Neural cell (in vitro differentiated cells): ENCODE measurements around the gene CREB3L2. TPM values are rescaled to one million over a fixed set of nuclear protein-coding genes. Genes with fewer than 3 reads are reported as not detected.

Experiments used
- H2AFZ ChIP-seq: fragments of 200-600, 300-800 bp; sonication (generic), shearing (Covaris generic); 2 replicates; pipeline ENCODE4 v1.6.0; 2014; ENCODE audit warnings: low read depth, mild to moderate bottlenecking, antibody characterized with exemption, low read length, moderate library complexity
- H3F3A ChIP-seq: fragments of 200-600 bp; shearing (Covaris generic); 2 replicates; pipeline ENCODE4 v1.6.1; 2016; ENCODE audit warnings: mild to moderate bottlenecking, moderate library complexity, mixed read lengths, antibody characterized with exemption, low read length; ENCODE audit not compliant: insufficient read depth, poor library complexity, severe bottlenecking
- H3K27ac ChIP-seq: fragments of 200-600, 300-800 bp; sonication (generic), shearing (Covaris generic); 2 replicates; pipeline ENCODE4 v1.5.1; 2014; ENCODE audit warnings: mild to moderate bottlenecking, low read length, moderate library complexity
- H3K27me3 ChIP-seq: fragments of 300-800, 200-600 bp; sonication (generic), shearing (Covaris generic); 2 replicates; pipeline ENCODE4 v1.6.0; 2014; ENCODE audit warnings: mild to moderate bottlenecking, low read depth, low read length, moderate library complexity; ENCODE audit not compliant: insufficient read depth
- H3K36me3 ChIP-seq: fragments of 300-800, 200-600 bp; sonication (generic), shearing (Covaris generic); 2 replicates; pipeline ENCODE4 v1.5.1; 2014; ENCODE audit warnings: mild to moderate bottlenecking, antibody characterized with exemption, low read length, moderate library complexity; ENCODE audit not compliant: insufficient read depth
- H3K4me2 ChIP-seq: fragments of 300-800, 200-600 bp; sonication (generic), shearing (Covaris generic); 2 replicates; pipeline ENCODE4 v1.6.0; 2014; ENCODE audit warnings: mild to moderate bottlenecking, low read length
- H3K4me3 ChIP-seq: fragments of 300-800, 200-600 bp; sonication (generic), shearing (Covaris generic); 2 replicates; pipeline ENCODE4 v1.5.1; 2014; ENCODE audit warnings: mild to moderate bottlenecking, low read length, moderate library complexity
- H3K79me2 ChIP-seq: fragments of 200-600 bp; shearing (Covaris generic); replicated peaks from 2 replicates; pipeline ENCODE4 v1.6.0; 2014; ENCODE audit warnings: mild to moderate bottlenecking, low read length, moderate library complexity; ENCODE audit not compliant: insufficient read depth
- H3K9ac ChIP-seq: fragments of 300-800, 200-600 bp; sonication (generic), shearing (Covaris generic); 2 replicates; pipeline ENCODE4 v1.6.1; 2016; ENCODE audit warnings: mild to moderate bottlenecking, low read length, mixed read lengths
- H3K9me2 ChIP-seq: fragments of 200-600 bp; shearing (Covaris generic); 2 replicates; pipeline ENCODE4 v1.6.1; 2016; ENCODE audit warnings: mild to moderate bottlenecking, low read length, mixed read lengths; ENCODE audit not compliant: insufficient read depth
- H3K9me3 ChIP-seq: fragments of 200-600, 300-800 bp; sonication (generic), shearing (Covaris generic); 2 replicates; pipeline ENCODE4 v1.6.1; 2016; ENCODE audit warnings: mild to moderate bottlenecking, mixed run types, low read length, moderate library complexity, mixed read lengths
- H4K20me1 ChIP-seq: fragments of 200-600 bp; shearing (Covaris generic); 2 replicates; pipeline ENCODE4 v1.6.1; 2016; ENCODE audit warnings: mild to moderate bottlenecking, mixed run types; ENCODE audit not compliant: insufficient read depth
- CTCF ChIP-seq: fragments of 450-650 bp; IDR thresholded peaks from 2 replicates; pipeline ENCODE4 v1.5.1; 2014; ENCODE audit warnings: antibody characterized with exemption, mild to moderate bottlenecking, moderate library complexity; ENCODE audit not compliant: poor library complexity, severe bottlenecking
- EP300 ChIP-seq: fragments of 450-650 bp; conservative IDR thresholded peaks from 2 replicates; pipeline ENCODE4 v1.6.1; 2014; ENCODE audit warnings: antibody characterized with exemption, mild to moderate bottlenecking, moderate library complexity; ENCODE audit not compliant: poor library complexity, severe bottlenecking
- EZH2 ChIP-seq: fragments of 200-600, 300-800 bp; shearing (Covaris generic), sonication (generic); IDR thresholded peaks from 2 replicates; pipeline ENCODE4 v1.6.1; 2014; ENCODE audit warnings: antibody characterized with exemption, low read length, borderline replicate concordance, mild to moderate bottlenecking; ENCODE audit not compliant: insufficient read depth, poor library complexity, severe bottlenecking
- MXI1 ChIP-seq: fragments of 450-650 bp; conservative IDR thresholded peaks from 2 replicates; pipeline ENCODE4 v1.6.1; 2014; ENCODE audit warnings: antibody characterized with exemption, mild to moderate bottlenecking; ENCODE audit not compliant: poor library complexity, severe bottlenecking
- POLR2AphosphoS5 ChIP-seq: IDR thresholded peaks from 2 replicates; pipeline ENCODE4 v1.6.1; 2012
- RAD21 ChIP-seq: fragments of 450-650 bp; conservative IDR thresholded peaks from 2 replicates; pipeline ENCODE4 v1.6.1; 2014; ENCODE audit warnings: antibody characterized with exemption, mild to moderate bottlenecking, moderate library complexity
- REST ChIP-seq: IDR thresholded peaks from 2 replicates; pipeline ENCODE4 v1.6.1; 2012; ENCODE audit warnings: borderline replicate concordance
- SMC3 ChIP-seq: fragments of 450-650 bp; conservative IDR thresholded peaks from 2 replicates; pipeline ENCODE4 v1.6.1; 2014; ENCODE audit warnings: antibody characterized with exemption, mild to moderate bottlenecking, moderate library complexity; ENCODE audit not compliant: poor library complexity
- TAF1 ChIP-seq: IDR thresholded peaks from 2 replicates; pipeline ENCODE4 v1.6.1; 2012; ENCODE audit warnings: low read depth
- polyA plus RNA-seq: library from polyadenylated mRNA; depleted of rRNA; stranded (reverse); fragments of >200 nt; gene quantifications from 2 replicates; pipeline ENCODE4 v1.2.3, GENCODE V29; 2014

Gene CREB3L2
- polyA plus RNA-seq, 1 donor from 2014 or later, result 1.5 TPM

- Histone ChIP-seq H3K27me3 (no peaks in the 10 kb centered on the region), H3K4me2 (no peak overlapping the region), H3F3A (no peaks in the 10 kb centered on the region), H3K79me2 (no peaks in the 10 kb centered on the region), H3K27ac (no peak overlapping the region), H3K4me3 (no peak overlapping the region), H3K9ac (no peak overlapping the region), H3K36me3 (no peaks in the 10 kb centered on the region), H2AFZ (no peak overlapping the region), H3K9me3 (no peaks in the 10 kb centered on the region), H3K9me2 (no peaks in the 10 kb centered on the region), H4K20me1 (no peaks in the 10 kb centered on the region)
- TF ChIP-seq RAD21 (no peak), EP300 (no peak), MXI1 (no peak), POLR2AphosphoS5 (no peak), REST (no peak), TAF1 (no peak), EZH2 (no peak), SMC3 (no peak), CTCF (no peak)
These were observed 130.5 kb downstream of the CREB3L2 start for GRCh38 chr7:137871170-137871915.

GRCh38 chr7:137870684-137871083 lies 131.2 kb downstream of the CREB3L2 start:
- Histone ChIP-seq H3K4me2 (no peak overlapping the region), H3K27ac (no peak overlapping the region), H3K4me3 (no peak overlapping the region), H3K79me2 (no peaks in the 10 kb centered on the region), H3K36me3 (no peaks in the 10 kb centered on the region), H3K9ac (no peak overlapping the region), H3K27me3 (no peaks in the 10 kb centered on the region), H3K9me2 (no peaks in the 10 kb centered on the region), H3F3A (no peaks in the 10 kb centered on the region), H3K9me3 (no peaks in the 10 kb centered on the region), H2AFZ (no peak overlapping the region), H4K20me1 (no peaks in the 10 kb centered on the region)
- TF ChIP-seq RAD21 (no peak), SMC3 (no peak), TAF1 (no peak), REST (no peak), CTCF (no peak), EP300 (no peak), POLR2AphosphoS5 (no peak), MXI1 (no peak)
